WTC11 (cell line): ENCODE measurements around the gene LBX2. TPM values are rescaled to one million over a fixed set of nuclear protein-coding genes. Genes with fewer than 3 reads are reported as not detected.

ENCODE experiments used
- ELF4 ChIP-seq: sonication (generic); formaldehyde crosslinking; IDR thresholded peaks from 2 replicates; pipeline ENCODE4 v1.8.1; 2022; ENCODE audit warnings: low read depth, mild to moderate bottlenecking, moderate library complexity, missing genetic modification reagents
- EMX1 ChIP-seq: fragments of 250-450 bp; sonication (Bioruptor Pico); IDR thresholded peaks from 2 replicates; pipeline ENCODE4 v1.8.0; 2021; ENCODE audit warnings: mild to moderate bottlenecking
- GTF2I ChIP-seq: fragments of 250-450 bp; sonication (Bioruptor Pico); conservative IDR thresholded peaks from 2 replicates; pipeline ENCODE4 v1.4.0; 2021; ENCODE audit warnings: mild to moderate bottlenecking
- IRF2 ChIP-seq: sonication (generic); formaldehyde crosslinking; IDR thresholded peaks from 2 replicates; pipeline ENCODE4 v1.8.0; 2022; ENCODE audit warnings: low read depth, missing genetic modification reagents, borderline replicate concordance
- JAZF1 ChIP-seq: fragments of 250-450 bp; sonication (Bioruptor Pico); IDR thresholded peaks from 2 replicates; pipeline ENCODE4 v1.9.0; 2021; ENCODE audit warnings: moderate library complexity, mild to moderate bottlenecking, inconsistent platforms
- JUN ChIP-seq: sonication (generic); formaldehyde crosslinking; IDR thresholded peaks from 2 replicates; pipeline ENCODE4 v1.8.0; 2023; ENCODE audit warnings: mild to moderate bottlenecking, missing genetic modification reagents
- KAT7 ChIP-seq: sonication (generic); formaldehyde crosslinking; IDR thresholded peaks from 2 replicates; pipeline ENCODE4 v1.8.1; 2023; ENCODE audit warnings: missing genetic modification reagents, mild to moderate bottlenecking, borderline replicate concordance
- OVOL2 ChIP-seq: fragments of 250-450 bp; sonication (Bioruptor Pico); IDR thresholded peaks from 2 replicates; pipeline ENCODE4 v1.9.0; 2021; ENCODE audit warnings: mild to moderate bottlenecking, borderline replicate concordance
- PRRX2 ChIP-seq: fragments of 250-450 bp; sonication (Bioruptor Pico); IDR thresholded peaks from 2 replicates; pipeline ENCODE4 v1.8.0; 2021; ENCODE audit warnings: mild to moderate bottlenecking
- SP1 ChIP-seq: sonication (generic); formaldehyde crosslinking; conservative IDR thresholded peaks from 2 replicates; pipeline ENCODE4 v1.8.1; 2022; ENCODE audit warnings: missing genetic modification reagents
- TEAD4 ChIP-seq: sonication (generic); formaldehyde crosslinking; IDR thresholded peaks from 2 replicates; pipeline ENCODE4 v1.8.0; 2022; ENCODE audit warnings: mild to moderate bottlenecking, missing genetic modification reagents
- ZNF396 ChIP-seq: fragments of 250-450 bp; sonication (Bioruptor Pico); IDR thresholded peaks from 2 replicates; pipeline ENCODE4 v1.8.0; 2021; ENCODE audit warnings: mild to moderate bottlenecking, moderate library complexity, borderline replicate concordance
- ZNF671 ChIP-seq: fragments of 250-450 bp; sonication (Bioruptor Pico); IDR thresholded peaks from 2 replicates; pipeline ENCODE4 v1.8.0; 2021; ENCODE audit warnings: mild to moderate bottlenecking
- total RNA-seq: library from RNA; stranded (reverse); gene quantifications from 3 replicates; pipeline ENCODE4 v1.2.3, GENCODE V29; 2021
- TF ChIP-seq, protein P1 (sequence below): sonication (generic); formaldehyde crosslinking; IDR thresholded peaks from 2 replicates; pipeline ENCODE4 v1.8.1; 2023; ENCODE audit warnings: mild to moderate bottlenecking, moderate library complexity, missing genetic modification reagents
- TF ChIP-seq, protein P2 (sequence below): sonication (generic); formaldehyde crosslinking; IDR thresholded peaks from 2 replicates; pipeline ENCODE4 v1.8.0; 2022; ENCODE audit warnings: mild to moderate bottlenecking, missing genetic modification reagents
- TF ChIP-seq, protein P3 (sequence below): sonication (generic); formaldehyde crosslinking; IDR thresholded peaks from 2 replicates; pipeline ENCODE4 v1.8.1; 2023; ENCODE audit warnings: mild to moderate bottlenecking, missing genetic modification reagents
- TF ChIP-seq, protein P4 (sequence below): sonication (generic); formaldehyde crosslinking; IDR thresholded peaks from 2 replicates; pipeline ENCODE4 v1.8.1; 2022; ENCODE audit warnings: mild to moderate bottlenecking, missing genetic modification reagents, moderate library complexity, borderline replicate concordance
- TF ChIP-seq, protein P5 (sequence below): fragments of 250-450 bp; sonication (Bioruptor Pico); IDR thresholded peaks from 2 replicates; pipeline ENCODE4 v2.1.2; 2022; ENCODE audit warnings: mild to moderate bottlenecking, moderate library complexity
- TF ChIP-seq, protein P6 (sequence below): fragments of 250-450 bp; sonication (Bioruptor Pico); IDR thresholded peaks from 2 replicates; pipeline ENCODE4 v1.9.0; 2021; ENCODE audit warnings: moderate library complexity, mild to moderate bottlenecking, inconsistent platforms, borderline replicate concordance

LBX2 gene
- total RNA-seq, 1 experiment from 2014 or later, result 1.0 TPM

DNA sequence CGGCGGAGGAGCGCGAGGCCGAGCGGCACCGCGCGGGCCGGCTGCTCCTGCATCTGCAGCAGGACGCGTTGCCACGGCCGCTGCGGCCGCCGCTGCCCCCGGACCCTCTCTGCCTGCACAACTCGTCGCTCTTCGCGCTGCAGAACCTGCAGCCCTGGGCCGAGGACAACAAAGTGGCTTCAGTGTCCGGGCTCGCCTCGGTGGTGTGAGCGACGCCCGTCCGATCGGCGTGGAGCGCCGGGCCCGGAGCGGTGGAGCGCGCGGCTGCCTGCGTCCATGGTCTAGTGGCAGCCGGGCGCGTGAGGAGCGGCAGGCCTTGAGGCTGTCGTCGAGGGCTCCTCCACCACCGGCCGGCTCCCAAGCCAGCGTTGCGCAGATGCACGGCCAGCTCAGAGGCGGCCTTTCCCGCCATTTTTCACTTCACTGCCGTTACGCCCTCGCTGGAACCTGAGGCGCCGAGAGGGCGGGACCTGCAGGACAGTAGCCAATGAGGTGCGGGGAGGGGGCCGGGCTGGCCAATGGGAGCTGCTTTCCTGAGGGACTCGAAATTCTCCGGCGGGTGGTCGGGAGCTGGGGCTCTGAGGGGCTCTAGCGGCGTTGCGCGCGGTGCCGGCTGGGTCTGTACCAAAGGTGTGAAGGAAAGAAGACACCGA is 16.7 kb upstream of the LBX2 start (continued):
- TF ChIP-seq KAT7 (CRISPR knock-in tag), result peak; percentile 57; the same call in 1 of the 2 replicates
- TF ChIP-seq PRRX2, result no peak
- peak; percentile 80 for TF ChIP-seq TEAD4 (CRISPR knock-in tag)
- TF ChIP-seq, protein P1, sequence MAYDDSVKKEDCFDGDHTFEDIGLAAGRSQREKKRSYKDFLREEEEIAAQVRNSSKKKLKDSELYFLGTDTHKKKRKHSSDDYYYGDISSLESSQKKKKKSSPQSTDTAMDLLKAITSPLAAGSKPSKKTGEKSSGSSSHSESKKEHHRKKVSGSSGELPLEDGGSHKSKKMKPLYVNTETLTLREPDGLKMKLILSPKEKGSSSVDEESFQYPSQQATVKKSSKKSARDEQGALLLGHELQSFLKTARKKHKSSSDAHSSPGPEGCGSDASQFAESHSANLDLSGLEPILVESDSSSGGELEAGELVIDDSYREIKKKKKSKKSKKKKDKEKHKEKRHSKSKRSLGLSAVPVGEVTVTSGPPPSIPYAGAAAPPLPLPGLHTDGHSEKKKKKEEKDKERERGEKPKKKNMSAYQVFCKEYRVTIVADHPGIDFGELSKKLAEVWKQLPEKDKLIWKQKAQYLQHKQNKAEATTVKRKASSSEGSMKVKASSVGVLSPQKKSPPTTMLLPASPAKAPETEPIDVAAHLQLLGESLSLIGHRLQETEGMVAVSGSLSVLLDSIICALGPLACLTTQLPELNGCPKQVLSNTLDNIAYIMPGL (CRISPR knock-in tag), result no peak; the same call in 1 of the 2 replicates
- TF ChIP-seq ELF4 (CRISPR knock-in tag), result peak; percentile 43; the same call in 1 of the 2 replicates
- TF ChIP-seq JAZF1 (CRISPR knock-in tag), result no peak
- no peak for TF ChIP-seq GTF2I (CRISPR knock-in tag)
- TF ChIP-seq, protein P2, sequence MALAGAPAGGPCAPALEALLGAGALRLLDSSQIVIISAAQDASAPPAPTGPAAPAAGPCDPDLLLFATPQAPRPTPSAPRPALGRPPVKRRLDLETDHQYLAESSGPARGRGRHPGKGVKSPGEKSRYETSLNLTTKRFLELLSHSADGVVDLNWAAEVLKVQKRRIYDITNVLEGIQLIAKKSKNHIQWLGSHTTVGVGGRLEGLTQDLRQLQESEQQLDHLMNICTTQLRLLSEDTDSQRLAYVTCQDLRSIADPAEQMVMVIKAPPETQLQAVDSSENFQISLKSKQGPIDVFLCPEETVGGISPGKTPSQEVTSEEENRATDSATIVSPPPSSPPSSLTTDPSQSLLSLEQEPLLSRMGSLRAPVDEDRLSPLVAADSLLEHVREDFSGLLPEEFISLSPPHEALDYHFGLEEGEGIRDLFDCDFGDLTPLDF (CRISPR knock-in tag), result peak; percentile 96
- TF ChIP-seq, protein P3, sequence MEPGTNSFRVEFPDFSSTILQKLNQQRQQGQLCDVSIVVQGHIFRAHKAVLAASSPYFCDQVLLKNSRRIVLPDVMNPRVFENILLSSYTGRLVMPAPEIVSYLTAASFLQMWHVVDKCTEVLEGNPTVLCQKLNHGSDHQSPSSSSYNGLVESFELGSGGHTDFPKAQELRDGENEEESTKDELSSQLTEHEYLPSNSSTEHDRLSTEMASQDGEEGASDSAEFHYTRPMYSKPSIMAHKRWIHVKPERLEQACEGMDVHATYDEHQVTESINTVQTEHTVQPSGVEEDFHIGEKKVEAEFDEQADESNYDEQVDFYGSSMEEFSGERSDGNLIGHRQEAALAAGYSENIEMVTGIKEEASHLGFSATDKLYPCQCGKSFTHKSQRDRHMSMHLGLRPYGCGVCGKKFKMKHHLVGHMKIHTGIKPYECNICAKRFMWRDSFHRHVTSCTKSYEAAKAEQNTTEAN (CRISPR knock-in tag), result peak; percentile 64; the same call in 1 of the 2 replicates
- TF ChIP-seq EMX1 (CRISPR knock-in tag), result no peak
- TF ChIP-seq ZNF671 (CRISPR knock-in tag), result no peak
- no peak for TF ChIP-seq OVOL2 (CRISPR knock-in tag)
- TF ChIP-seq, protein P4, sequence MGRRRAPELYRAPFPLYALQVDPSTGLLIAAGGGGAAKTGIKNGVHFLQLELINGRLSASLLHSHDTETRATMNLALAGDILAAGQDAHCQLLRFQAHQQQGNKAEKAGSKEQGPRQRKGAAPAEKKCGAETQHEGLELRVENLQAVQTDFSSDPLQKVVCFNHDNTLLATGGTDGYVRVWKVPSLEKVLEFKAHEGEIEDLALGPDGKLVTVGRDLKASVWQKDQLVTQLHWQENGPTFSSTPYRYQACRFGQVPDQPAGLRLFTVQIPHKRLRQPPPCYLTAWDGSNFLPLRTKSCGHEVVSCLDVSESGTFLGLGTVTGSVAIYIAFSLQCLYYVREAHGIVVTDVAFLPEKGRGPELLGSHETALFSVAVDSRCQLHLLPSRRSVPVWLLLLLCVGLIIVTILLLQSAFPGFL (CRISPR knock-in tag), result no peak; the same call in 1 of the 2 replicates
- TF ChIP-seq ZNF396, result no peak
- TF ChIP-seq, protein P5, sequence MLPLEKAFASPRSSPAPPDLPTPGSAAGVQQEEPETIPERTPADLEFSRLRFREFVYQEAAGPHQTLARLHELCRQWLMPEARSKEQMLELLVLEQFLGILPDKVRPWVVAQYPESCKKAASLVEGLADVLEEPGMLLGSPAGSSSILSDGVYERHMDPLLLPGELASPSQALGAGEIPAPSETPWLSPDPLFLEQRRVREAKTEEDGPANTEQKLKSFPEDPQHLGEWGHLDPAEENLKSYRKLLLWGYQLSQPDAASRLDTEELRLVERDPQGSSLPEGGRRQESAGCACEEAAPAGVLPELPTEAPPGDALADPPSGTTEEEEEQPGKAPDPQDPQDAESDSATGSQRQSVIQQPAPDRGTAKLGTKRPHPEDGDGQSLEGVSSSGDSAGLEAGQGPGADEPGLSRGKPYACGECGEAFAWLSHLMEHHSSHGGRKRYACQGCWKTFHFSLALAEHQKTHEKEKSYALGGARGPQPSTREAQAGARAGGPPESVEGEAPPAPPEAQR (CRISPR knock-in tag), result no peak
- TF ChIP-seq, protein P6, sequence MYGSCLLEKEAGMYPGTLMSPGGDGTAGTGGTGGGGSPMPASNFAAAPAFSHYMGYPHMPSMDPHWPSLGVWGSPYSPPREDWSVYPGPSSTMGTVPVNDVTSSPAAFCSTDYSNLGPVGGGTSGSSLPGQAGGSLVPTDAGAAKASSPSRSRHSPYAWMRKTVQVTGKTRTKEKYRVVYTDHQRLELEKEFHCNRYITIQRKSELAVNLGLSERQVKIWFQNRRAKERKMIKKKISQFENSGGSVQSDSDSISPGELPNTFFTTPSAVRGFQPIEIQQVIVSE (CRISPR knock-in tag), result no peak
- no peak for TF ChIP-seq IRF2 (CRISPR knock-in tag)
- peak; percentile 71 for TF ChIP-seq SP1
- peak; percentile 93 for TF ChIP-seq JUN (CRISPR knock-in tag)
- TF ChIP-seq, all 79 proteins: peak for 41
